ENCODE results near the gene RBM33.

Gene RBM33

DNA sequence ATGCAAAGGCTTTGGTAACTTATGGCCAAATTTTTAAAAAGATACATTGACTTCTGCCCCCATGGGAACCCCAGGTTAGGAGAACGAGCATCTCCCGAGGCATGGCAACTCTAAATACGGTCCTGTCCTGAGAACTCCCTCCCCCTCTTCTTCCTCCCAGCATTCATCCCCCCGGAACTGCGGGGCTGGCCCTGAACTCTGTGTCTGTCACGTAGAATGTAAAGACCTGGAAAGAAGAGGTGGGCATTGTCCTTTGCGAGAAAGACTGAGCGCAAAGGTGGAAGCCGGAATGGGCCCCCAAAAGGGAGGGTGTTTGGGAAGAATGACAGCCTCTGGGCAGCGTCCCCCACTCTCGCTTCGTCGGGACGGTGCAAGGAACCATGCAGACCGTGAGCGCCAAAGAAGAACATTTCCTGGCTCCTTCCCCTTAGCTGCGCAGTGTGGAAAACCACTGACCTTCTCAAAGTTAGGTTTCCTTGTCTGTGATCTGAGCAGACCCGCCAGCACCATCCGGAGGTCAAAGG lies 146.8 kb downstream of the RBM33 start:
- no peaks in the 10 kb centered on the region for H3K9me3 ChIP-seq (ENCODE audit: low read length)
- no peaks in the 10 kb centered on the region for H3K36me3 ChIP-seq (ENCODE audit: insufficient read depth, low read length)
- peaks cover 5% of the 10 kb centered on the region for H3K27me3 ChIP-seq (ENCODE audit: insufficient read depth, low read length)
- no peak overlapping the region for H3K4me3 ChIP-seq (ENCODE audit: low read length)
- H3K4me1 ChIP-seq (ENCODE audit: insufficient read depth, low read length), result no peaks in the 10 kb centered on the region
- H2AFZ ChIP-seq (ENCODE audit: low read depth, low read length), result no peak overlapping the region

DNA sequence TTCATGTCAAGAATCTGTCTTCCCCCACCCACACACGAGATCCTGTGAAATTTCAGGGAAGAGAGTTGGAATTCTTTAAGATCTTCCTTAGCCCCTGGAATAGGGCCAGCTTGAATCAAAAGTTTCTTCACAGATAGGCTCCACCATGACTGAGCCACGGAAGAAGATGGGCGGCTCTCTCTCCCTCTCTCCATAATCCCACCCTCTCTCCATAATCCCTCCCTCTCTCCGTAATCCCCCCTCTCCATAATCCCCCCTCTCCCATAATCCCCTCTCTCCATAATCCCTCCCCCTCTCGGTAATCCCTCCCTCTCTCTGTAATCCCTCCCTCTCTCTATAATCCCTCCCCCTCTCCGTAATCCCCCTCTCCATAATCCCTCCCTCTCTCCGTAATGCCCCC lies 147.4 kb downstream of the RBM33 start:
- no peaks in the 10 kb centered on the region for H3K36me3 ChIP-seq (ENCODE audit: insufficient read depth, low read length)
- H3K4me1 ChIP-seq (ENCODE audit: insufficient read depth, low read length), result no peaks in the 10 kb centered on the region
- H2AFZ ChIP-seq (ENCODE audit: low read depth, low read length), result no peak overlapping the region
- no peak overlapping the region for H3K4me3 ChIP-seq (ENCODE audit: low read length)
- H3K9me3 ChIP-seq (ENCODE audit: low read length), result no peaks in the 10 kb centered on the region
- H3K27me3 ChIP-seq (ENCODE audit: insufficient read depth, low read length), result peaks cover 5% of the 10 kb centered on the region

DNA sequence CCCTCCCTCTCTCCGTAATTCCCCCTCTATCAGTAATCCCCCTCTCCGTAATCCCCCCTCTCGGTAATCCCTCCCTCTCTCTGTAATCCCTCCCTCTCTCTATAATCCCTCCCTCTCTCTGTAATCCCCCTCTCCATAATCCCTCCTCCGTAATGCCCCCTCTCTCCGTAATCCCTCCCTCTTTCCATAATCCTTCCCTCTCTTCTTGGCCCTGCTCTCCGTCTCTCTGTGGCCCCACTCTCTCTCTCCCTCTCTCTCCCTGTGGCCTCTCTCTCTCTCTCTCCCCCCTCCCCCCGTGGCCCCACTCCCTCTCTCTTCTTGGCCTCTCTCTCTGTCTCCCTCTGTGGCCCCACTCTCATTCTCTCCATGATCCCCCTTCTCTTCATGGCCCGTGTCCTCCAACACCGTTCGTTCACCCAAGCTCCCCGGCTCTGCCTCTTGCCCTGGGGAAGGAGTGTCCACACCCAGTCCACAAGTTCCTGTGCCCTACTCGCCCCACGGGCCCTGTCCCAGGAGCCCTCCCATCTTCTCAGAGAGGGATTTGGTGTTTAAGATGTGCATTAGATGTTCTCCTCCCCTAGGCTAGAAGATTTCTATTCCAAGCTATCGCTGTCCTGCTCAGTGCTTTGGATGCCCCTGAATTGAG lies 148.0 kb downstream of the RBM33 start:
- Histone ChIP-seq H2AFZ (ENCODE audit: low read depth, low read length) (no peak overlapping the region), H3K27me3 (ENCODE audit: insufficient read depth, low read length) (peaks cover 6% of the 10 kb centered on the region)

DNA sequence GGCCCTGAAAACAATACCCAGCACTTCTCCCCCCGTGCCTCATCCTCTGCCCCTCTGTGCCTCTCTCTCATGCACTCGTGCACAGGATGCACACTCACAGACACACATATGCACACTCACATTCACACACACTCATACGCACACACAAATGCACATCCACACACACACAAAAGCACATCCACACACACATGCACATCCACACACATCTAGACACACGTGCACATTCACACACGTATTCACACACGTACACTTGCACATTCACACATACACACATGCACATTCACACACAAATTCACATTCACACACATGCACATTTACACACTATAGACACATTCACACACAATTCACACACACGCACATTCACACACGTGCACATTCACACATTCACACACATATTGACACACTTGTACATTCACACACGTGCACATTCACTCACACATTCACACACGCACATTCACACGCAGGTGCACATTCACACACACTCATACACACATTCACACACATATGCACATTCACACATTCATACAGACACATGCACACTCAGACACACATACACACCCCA lies 148.6 kb downstream of the RBM33 start:
- H3K4me1 ChIP-seq (ENCODE audit: insufficient read depth, low read length), result no peaks in the 10 kb centered on the region
- peaks cover 12% of the 10 kb centered on the region for H3K27me3 ChIP-seq (ENCODE audit: insufficient read depth, low read length)
- no peaks in the 10 kb centered on the region for H3K36me3 ChIP-seq (ENCODE audit: insufficient read depth, low read length)
- H3K9me3 ChIP-seq (ENCODE audit: low read length), result no peaks in the 10 kb centered on the region
- H2AFZ ChIP-seq (ENCODE audit: low read depth, low read length), result no peak overlapping the region
- H3K4me3 ChIP-seq (ENCODE audit: low read length), result no peak overlapping the region

More for the DNA sequence above, 148.0 kb downstream of the RBM33 start:
- Histone ChIP-seq H3K36me3 (ENCODE audit: insufficient read depth, low read length) (no peaks in the 10 kb centered on the region), H3K9me3 (ENCODE audit: low read length) (no peaks in the 10 kb centered on the region), H3K4me3 (ENCODE audit: low read length) (no peak overlapping the region), H3K4me1 (ENCODE audit: insufficient read depth, low read length) (no peaks in the 10 kb centered on the region)

DNA sequence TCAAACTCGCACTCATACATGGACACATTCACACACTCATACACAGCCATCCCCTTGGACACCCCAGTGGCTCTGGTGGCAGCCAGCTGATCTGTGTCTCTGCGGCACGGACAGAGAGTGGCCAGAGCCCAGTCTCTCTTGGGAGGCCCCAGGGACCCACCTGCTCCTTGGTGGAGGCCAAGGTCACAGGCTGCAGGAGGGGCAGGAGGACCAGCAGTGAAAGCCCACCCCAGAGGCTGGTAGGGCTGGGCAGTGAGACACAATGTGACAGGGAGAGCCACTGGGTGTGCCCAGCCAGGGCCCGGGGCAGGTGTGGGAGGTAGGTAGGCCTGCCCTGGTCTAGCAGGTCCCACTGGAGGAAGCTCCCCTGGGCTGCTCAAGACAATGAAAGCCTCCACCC lies 149.3 kb downstream of the RBM33 start:
- Histone ChIP-seq H3K9me3 (ENCODE audit: low read length) (no peaks in the 10 kb centered on the region), H3K4me1 (ENCODE audit: insufficient read depth, low read length) (no peaks in the 10 kb centered on the region), H2AFZ (ENCODE audit: low read depth, low read length) (no peak overlapping the region), H3K36me3 (ENCODE audit: insufficient read depth, low read length) (no peaks in the 10 kb centered on the region), H3K27me3 (ENCODE audit: insufficient read depth, low read length) (peaks cover 19% of the 10 kb centered on the region), H3K4me3 (ENCODE audit: low read length) (no peak overlapping the region)

DNA sequence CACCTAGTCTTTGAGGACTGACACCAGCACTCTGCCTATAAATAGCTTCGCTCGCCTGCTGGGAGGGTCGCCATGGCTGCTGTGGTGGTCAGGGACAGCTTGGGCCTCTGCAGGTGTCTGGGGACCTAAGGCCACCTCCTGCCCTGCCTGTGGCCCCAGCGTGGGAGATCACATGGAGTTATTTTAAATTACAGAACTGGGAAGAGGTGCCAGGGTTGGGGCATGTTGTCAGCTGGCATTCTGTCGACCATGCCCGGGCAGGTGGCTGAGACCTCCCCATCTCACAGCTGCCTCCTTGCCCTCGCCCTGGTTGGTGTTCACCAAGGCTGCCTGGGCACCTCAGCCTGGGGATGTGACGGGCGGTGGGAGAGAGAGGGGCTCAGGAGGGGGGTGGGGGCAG lies 149.7 kb downstream of the RBM33 start:
- H3K4me1 ChIP-seq (ENCODE audit: insufficient read depth, low read length), result no peaks in the 10 kb centered on the region
- H3K27me3 ChIP-seq (ENCODE audit: insufficient read depth, low read length), result peaks cover 23% of the 10 kb centered on the region
- H2AFZ ChIP-seq (ENCODE audit: low read depth, low read length), result no peak overlapping the region
- no peaks in the 10 kb centered on the region for H3K9me3 ChIP-seq (ENCODE audit: low read length)
- no peaks in the 10 kb centered on the region for H3K36me3 ChIP-seq (ENCODE audit: insufficient read depth, low read length)
- H3K4me3 ChIP-seq (ENCODE audit: low read length), result no peak overlapping the region

DNA sequence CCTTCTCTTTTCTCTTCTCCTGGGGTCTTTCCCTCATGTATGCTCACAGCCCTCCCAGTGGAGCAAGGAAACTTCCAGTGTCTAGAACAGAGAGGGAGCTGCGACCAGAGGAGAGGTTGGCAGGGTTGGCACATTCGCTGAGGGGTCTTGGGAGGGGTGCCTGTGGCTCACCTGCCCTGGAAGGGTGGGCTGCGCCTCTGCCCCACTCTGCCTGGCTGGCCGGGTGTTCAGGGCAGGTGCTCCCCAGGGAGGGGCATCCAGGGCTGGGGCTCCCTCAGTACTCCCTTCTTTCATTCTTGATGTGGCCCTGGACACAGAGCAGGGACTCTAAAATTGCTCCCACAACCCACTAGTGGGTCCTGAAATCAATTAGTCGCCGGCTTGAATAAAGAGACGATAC lies 150.9 kb downstream of the RBM33 start:
- Histone ChIP-seq H2AFZ (ENCODE audit: low read depth, low read length) (no peak overlapping the region), H3K36me3 (ENCODE audit: insufficient read depth, low read length) (no peaks in the 10 kb centered on the region), H3K27me3 (ENCODE audit: insufficient read depth, low read length) (peaks cover 33% of the 10 kb centered on the region), H3K4me1 (ENCODE audit: insufficient read depth, low read length) (no peaks in the 10 kb centered on the region), H3K9me3 (ENCODE audit: low read length) (no peaks in the 10 kb centered on the region), H3K4me3 (ENCODE audit: low read length) (no peak overlapping the region)

DNA sequence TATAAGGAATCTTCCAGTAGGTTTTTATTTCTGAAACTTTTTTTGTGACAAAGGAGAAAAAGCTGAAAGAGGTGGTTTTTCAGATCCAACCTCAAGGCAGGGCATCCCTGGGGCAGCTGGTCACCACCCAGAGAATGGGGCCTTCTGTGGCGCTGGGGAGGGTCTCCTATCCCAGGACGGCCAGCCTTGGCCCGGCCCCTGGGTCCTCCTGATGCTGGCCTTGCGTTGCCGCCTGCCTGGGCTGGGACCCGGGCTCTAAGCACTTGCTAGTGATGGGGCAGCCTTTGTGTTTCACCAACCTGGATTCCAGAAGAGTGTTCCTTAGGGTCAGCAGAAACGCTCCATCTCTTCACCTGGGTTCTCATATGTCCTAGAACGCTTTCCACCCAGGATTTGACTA lies 151.5 kb downstream of the RBM33 start:
- Histone ChIP-seq H3K9me3 (ENCODE audit: low read length) (peaks cover 3% of the 10 kb centered on the region), H3K4me3 (ENCODE audit: low read length) (no peak overlapping the region), H3K27me3 (ENCODE audit: insufficient read depth, low read length) (peaks cover 39% of the 10 kb centered on the region)

DNA sequence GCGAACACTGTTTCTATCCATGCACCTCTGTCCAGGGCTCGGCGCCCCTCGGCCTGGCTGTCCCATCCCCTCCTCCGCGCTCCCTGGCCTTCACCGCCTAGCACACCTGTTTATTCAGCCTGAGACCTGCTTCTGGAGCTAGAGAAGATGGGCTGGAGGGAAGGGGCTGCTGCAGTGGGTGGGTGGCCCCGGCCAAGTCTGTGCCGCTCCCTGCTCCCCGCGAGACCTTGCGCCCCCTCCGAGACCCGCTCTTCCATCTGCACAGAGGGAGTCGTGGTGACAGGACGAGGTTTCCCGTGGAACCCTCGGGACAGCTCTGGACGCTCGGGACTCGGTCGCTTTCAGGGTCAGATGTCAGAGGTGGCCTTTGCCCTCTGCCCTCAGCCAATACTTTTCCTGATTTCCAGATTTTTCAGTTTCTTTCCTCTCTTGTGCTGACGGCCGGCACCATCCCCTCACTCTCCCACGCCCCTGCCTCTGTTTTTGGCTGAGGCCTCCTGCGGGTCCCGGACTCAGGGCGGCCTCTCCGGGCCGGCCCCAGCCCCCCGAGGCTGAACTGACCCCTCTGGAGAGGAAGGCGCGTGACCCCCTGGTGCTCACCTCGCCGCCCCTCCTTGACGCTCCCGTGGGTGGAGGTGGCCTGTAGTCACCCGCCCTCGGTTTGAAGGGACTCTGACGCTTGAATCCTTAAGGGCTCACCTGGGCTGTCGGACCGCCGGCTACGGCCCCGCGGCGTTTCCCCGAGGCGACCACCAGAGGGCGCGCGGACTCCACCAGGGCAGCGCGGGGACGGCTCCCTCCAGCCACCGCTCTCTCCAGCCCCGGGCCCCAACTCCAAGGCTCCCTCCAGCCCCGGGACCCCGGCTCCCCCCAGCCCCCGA lies 152.2 kb downstream of the RBM33 start:
- Histone ChIP-seq H2AFZ (ENCODE audit: low read depth, low read length) (no peak overlapping the region), H3K4me1 (ENCODE audit: insufficient read depth, low read length) (no peaks in the 10 kb centered on the region), H3K27me3 (ENCODE audit: insufficient read depth, low read length) (peaks cover 45% of the 10 kb centered on the region), H3K4me3 (ENCODE audit: low read length) (no peak overlapping the region), H3K9me3 (ENCODE audit: low read length) (peaks cover 4% of the 10 kb centered on the region), H3K36me3 (ENCODE audit: insufficient read depth, low read length) (no peaks in the 10 kb centered on the region)

More for the DNA sequence above, 151.5 kb downstream of the RBM33 start:
- no peak overlapping the region for H2AFZ ChIP-seq (ENCODE audit: low read depth, low read length)
- H3K36me3 ChIP-seq (ENCODE audit: insufficient read depth, low read length), result no peaks in the 10 kb centered on the region
- H3K4me1 ChIP-seq (ENCODE audit: insufficient read depth, low read length), result no peaks in the 10 kb centered on the region

DNA sequence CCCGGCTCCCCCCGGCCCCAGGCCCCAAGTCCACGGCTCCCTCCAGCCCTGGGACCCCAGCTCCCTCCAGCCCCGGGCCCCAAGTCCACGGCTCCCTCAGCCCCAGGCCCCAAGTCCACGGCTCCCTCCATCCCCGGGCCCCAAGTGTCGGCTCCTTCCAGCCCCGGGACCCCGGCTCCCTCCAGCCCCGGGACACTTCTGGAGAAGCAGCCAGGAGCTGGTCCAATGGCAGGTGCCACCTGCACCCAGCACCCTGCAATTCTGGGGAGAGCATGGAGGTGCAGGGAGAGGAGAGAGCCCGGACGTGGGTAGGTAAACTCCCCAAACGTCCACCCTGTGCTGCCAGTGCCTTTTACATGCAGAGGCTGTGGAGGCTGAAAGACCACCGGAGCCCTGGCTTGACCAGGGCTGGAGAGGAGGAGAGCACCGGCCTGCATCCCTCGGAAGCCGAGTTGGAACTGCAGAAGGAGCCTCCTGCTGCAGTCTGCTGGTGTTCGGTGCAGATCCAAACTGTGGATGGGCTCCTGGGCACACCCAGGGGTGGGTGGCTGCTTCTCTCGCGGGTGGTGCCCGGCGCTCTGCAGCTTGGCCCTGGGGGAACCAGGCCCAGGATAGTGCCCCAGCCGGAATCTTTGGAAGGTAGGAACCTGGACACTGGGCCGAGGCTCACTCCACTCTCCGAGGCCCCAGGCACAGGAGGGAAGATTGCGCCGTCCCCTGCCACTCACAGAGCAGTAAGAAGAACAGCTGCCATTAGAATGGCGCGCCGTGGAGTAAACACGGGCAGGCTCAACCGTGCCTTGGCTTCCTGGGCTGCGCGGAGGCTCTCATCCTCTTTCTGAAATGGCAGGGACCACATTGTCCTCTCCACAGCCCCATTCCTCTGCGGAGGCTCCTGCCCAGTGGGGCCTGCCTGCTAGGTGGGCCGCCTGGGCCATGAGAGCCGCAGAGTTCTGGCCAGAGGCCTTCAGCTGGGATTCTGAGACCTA lies 153.1 kb downstream of the RBM33 start:
- Histone ChIP-seq H3K4me3 (ENCODE audit: low read length) (no peak overlapping the region), H3K4me1 (ENCODE audit: insufficient read depth, low read length) (no peaks in the 10 kb centered on the region), H3K27me3 (ENCODE audit: insufficient read depth, low read length) (peaks cover 50% of the 10 kb centered on the region), H3K9me3 (ENCODE audit: low read length) (peaks cover 4% of the 10 kb centered on the region), H3K36me3 (ENCODE audit: insufficient read depth, low read length) (no peaks in the 10 kb centered on the region), H2AFZ (ENCODE audit: low read depth, low read length) (no peak overlapping the region)

DNA sequence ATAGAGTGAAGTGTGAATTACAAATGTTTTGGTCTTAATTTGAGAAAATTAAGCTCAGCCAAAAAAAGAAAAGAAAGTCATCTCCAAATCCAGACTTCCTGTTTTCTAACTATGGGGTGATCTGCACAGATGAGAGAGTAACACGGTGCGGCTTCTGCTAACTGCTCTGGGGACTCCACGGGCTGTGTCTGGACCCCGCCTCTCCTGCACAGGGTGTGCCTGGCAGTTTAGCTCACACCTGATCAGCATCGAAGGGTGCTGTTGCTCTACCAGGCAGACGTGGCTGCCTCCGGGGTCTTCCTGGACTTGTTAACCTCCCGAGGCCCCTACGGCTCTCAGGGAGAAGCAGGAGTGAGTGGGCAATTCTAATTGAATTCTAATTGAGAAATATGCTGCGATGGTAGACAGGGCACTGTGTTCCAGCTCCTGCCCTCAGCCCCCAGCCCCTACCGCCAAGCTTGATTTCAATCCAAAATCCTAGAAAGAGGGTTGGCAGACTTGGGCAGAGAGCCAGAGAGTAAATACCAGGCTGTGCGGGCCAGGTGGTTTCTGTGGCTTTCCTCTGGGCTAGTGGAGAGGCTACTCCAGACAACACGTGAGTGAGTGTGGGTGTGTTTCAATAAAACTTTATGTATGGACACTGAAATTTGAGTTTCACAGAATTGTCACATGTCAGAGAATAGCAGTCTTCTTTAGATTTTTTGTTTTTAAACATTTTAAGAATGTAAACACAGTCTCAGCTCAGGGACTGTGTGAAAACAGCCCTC lies 154.4 kb downstream of the RBM33 start:
- H3K36me3 ChIP-seq (ENCODE audit: insufficient read depth, low read length), result no peaks in the 10 kb centered on the region
- peaks cover 4% of the 10 kb centered on the region for H3K9me3 ChIP-seq (ENCODE audit: low read length)
- no peak overlapping the region for H2AFZ ChIP-seq (ENCODE audit: low read depth, low read length)
- no peaks in the 10 kb centered on the region for H3K4me1 ChIP-seq (ENCODE audit: insufficient read depth, low read length)
- H3K4me3 ChIP-seq (ENCODE audit: low read length), result no peak overlapping the region
- H3K27me3 ChIP-seq (ENCODE audit: insufficient read depth, low read length), result peaks cover 59% of the 10 kb centered on the region

DNA sequence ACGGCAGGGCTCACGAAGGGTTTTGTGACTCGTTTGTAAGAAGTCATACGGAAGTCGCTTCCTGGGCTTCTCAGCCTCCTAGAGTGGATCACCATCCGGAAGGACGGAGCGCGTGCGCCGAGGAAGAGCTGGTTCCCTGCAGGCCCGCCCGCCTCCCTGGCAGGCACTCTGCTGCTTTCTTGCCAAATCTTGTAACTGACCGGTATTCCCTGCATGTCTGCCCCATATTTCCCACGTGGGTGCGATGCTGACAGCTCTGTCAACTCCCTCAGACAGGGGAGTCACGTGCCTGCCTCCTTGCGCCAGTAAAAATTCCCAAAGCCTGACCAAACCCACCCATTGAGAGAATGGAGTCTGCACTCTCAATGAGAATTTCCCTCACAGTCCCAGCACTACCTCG lies 155.1 kb downstream of the RBM33 start:
- peaks cover 59% of the 10 kb centered on the region for H3K27me3 ChIP-seq (ENCODE audit: insufficient read depth, low read length)
- no peak overlapping the region for H2AFZ ChIP-seq (ENCODE audit: low read depth, low read length)
- H3K4me1 ChIP-seq (ENCODE audit: insufficient read depth, low read length), result no peaks in the 10 kb centered on the region
- H3K9me3 ChIP-seq (ENCODE audit: low read length), result peaks cover 4% of the 10 kb centered on the region
- no peak overlapping the region for H3K4me3 ChIP-seq (ENCODE audit: low read length)
- H3K36me3 ChIP-seq (ENCODE audit: insufficient read depth, low read length), result no peaks in the 10 kb centered on the region
